Muscle layer of colon (tissue), 2 donors: ENCODE data around the gene KCNJ6.

Source experiments
- H3K27ac ChIP-seq: one replicate; pipeline ENCODE4 v1.7.0; 2013; ENCODE audit warnings: low read depth, mild to moderate bottlenecking, low read length, moderate library complexity
- H3K27me3 ChIP-seq, 2 donors: one replicate each; pipeline ENCODE4 v1.7.0; 2013; ENCODE audit warnings: low read length in 2 of 2, mild to moderate bottlenecking in 2 of 2; ENCODE audit not compliant: insufficient read depth in 2 of 2, control insufficient read depth in 1 of 2
- H3K36me3 ChIP-seq: one replicate; pipeline ENCODE4 v1.7.0; 2013; ENCODE audit warnings: mild to moderate bottlenecking, low read length; ENCODE audit not compliant: insufficient read depth
- H3K4me1 ChIP-seq: one replicate; pipeline ENCODE4 v1.7.0; 2013; ENCODE audit warnings: mild to moderate bottlenecking, low read length; ENCODE audit not compliant: insufficient read depth
- H3K4me3 ChIP-seq, 2 donors: one replicate each; pipeline ENCODE4 v1.7.0; 2013; ENCODE audit warnings: low read length in 2 of 2, low read depth in 1 of 2, mild to moderate bottlenecking in 1 of 2, moderate library complexity in 1 of 2
- H3K9ac ChIP-seq: one replicate; pipeline ENCODE4 v1.7.0; 2013; ENCODE audit warnings: low read length
- H3K9me3 ChIP-seq: one replicate; pipeline ENCODE4 v1.7.0; 2013; ENCODE audit warnings: mild to moderate bottlenecking, low read length
- donor health status: abdominal sarcoma.
- donor health status: Adenocarcinoma of cecum.

KCNJ6 gene

GRCh38 chr21:37711836-37712568, 204.3 kb downstream of the KCNJ6 start:
- H3K27ac ChIP-seq, result no peak overlapping the region
- no peaks in the 10 kb centered on the region for H3K27me3 ChIP-seq
- peaks cover 14% of the 10 kb centered on the region for H3K4me1 ChIP-seq
- no peak overlapping the region for H3K4me3 ChIP-seq
- H3K9ac ChIP-seq, result no peak overlapping the region
- no peaks in the 10 kb centered on the region for H3K36me3 ChIP-seq
- H3K9me3 ChIP-seq, result no peaks in the 10 kb centered on the region

DNA sequence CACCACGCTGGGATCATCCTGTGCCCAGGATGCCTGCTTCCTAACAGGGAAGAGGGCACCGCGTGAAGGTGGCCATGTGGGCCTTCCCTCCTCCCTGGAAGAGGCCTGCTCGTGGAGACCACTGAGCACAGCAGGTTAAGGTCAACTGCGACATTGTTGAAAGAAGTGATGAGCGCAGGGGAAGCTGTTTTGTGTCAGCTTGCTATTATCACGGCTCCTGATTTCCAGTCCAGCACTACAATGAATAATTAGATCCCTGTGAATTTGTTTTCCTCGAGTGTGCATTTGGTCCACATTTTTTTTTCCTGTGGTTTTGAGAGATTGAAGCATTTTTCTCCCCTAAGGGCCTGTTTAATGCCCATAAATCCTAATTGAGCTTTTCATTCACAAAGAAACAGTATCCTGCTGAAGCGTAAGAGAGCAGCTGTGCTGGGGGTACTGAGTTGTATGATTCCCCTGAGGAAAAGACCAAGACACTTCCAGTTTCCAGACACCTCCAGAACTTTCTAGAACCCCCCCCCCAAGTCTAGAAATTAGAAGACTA, 204.9 kb downstream of the KCNJ6 start:
- H3K27ac ChIP-seq, result no peak overlapping the region
- peaks cover 14% of the 10 kb centered on the region for H3K4me1 ChIP-seq
- no peak overlapping the region for H3K9ac ChIP-seq
- no peaks in the 10 kb centered on the region for H3K9me3 ChIP-seq
- no peak overlapping the region for H3K4me3 ChIP-seq
- no peaks in the 10 kb centered on the region for H3K36me3 ChIP-seq
- H3K27me3 ChIP-seq, result no peaks in the 10 kb centered on the region

DNA sequence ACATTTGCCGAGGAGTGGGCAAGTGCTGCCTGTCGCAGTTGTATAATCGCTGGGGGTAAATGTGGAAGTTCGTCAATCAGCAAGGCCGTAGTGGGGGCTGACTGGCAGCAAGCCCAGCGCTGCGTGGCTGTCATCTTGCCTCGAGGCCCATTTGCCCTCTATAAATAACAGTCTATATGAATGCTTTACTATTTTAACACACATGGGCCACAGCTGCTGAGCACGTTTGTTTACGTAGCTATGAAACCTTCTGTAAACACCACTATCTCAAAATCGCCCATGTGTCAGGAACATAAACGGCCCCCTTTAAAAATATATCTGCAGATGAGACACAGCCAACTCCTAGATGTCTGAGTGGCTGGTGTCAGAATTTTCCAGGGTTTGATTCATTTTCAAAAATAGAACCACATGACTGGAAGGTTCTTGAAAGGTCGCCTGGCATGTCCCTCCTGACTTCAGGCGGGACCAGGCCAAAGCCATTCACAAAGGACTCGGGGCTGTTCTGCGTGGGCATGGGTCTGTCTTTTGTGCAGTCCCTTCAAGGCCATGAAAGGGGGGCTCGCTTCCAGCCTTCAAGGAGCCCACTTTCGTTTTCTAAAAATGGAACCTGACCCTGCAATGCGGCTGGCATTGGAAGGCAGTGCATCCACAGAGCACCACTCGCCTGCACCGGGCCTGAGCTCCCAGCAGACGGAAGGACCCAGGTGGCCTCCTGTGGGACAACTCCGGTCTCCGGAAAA, 205.5 kb downstream of the KCNJ6 start:
- Histone ChIP-seq H3K36me3 (no peaks in the 10 kb centered on the region), H3K27ac (no peak overlapping the region), H3K4me3 (no peak overlapping the region), H3K4me1 (peaks cover 14% of the 10 kb centered on the region), H3K9ac (no peak overlapping the region), H3K9me3 (no peaks in the 10 kb centered on the region), H3K27me3 (no peaks in the 10 kb centered on the region)

- no peaks in the 10 kb centered on the region for H3K27me3 ChIP-seq
- no peak overlapping the region for H3K9ac ChIP-seq
- no peak overlapping the region for H3K4me3 ChIP-seq
- H3K9me3 ChIP-seq, result no peaks in the 10 kb centered on the region
- H3K4me1 ChIP-seq, result no peaks in the 10 kb centered on the region
- no peak overlapping the region for H3K27ac ChIP-seq
- H3K36me3 ChIP-seq, result no peaks in the 10 kb centered on the region
Observed at GRCh38 chr21:37704751-37705150, 211.5 kb downstream of the KCNJ6 start.

DNA sequence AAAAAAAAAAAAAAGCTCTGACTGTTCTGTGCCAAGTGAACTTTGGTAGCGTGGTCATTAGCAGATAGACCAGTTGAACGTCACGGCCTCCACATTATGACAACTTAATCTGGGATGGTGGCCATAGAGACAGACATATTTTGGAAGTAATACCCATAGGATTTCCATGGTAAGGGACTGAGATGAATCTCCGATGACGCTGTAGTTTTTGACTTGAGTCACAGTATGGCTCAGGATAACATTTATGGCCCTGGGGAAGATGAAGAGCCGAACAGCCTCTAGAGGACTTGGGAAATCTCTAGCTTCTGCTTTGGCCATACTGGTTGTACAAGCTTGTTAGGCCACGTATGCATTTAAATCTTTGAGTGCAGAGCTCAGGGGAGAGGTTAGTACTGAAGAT, 214.0 kb downstream of the KCNJ6 start:
- Histone ChIP-seq H3K27me3 (no peaks in the 10 kb centered on the region), H3K27ac (no peak overlapping the region), H3K9ac (no peak overlapping the region), H3K9me3 (no peaks in the 10 kb centered on the region), H3K4me3 (no peak overlapping the region), H3K36me3 (no peaks in the 10 kb centered on the region), H3K4me1 (no peaks in the 10 kb centered on the region)

GRCh38 chr21:37700641-37701202, 215.5 kb downstream of the KCNJ6 start:
- Histone ChIP-seq H3K9ac (no peak overlapping the region), H3K36me3 (no peaks in the 10 kb centered on the region), H3K27ac (no peak overlapping the region), H3K4me3 (no peak overlapping the region), H3K9me3 (no peaks in the 10 kb centered on the region), H3K27me3 (no peaks in the 10 kb centered on the region), H3K4me1 (no peaks in the 10 kb centered on the region)

DNA sequence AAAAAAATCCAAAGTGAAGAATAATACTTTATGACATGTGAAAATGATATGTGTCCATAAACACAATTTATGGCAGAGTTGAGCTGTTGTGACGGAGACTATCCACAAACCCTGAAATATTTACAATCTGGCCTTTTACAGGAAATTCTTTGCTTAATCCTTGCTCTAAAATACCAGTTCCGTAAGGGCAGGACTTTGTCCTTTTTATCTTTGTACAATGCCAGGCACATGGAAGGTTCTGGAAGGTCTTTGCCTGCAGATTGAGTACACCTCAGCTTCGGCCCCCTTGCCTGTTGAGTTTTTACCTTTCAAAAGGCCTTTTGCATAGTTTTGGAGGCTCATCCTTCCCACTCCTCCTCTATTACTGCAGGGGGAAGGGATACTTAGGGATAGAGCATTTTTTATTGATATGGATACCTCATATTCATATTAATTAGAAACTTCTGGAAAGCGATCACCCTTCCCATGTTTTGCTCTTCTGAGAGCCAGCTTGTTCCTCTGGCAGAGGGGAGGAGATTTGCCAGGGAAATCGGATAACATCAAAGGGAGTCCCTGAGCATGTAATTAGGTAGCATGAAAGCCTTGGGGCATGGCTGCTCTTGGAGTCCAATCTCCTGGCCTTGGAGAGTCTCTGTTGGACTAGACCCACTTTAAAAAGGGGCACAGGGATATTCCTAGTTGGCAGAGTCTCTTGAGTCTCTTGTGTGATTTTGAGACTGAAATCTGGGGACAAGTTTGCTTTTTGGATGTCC, 217.1 kb downstream of the KCNJ6 start:
- no peaks in the 10 kb centered on the region for H3K36me3 ChIP-seq
- no peaks in the 10 kb centered on the region for H3K27me3 ChIP-seq
- no peaks in the 10 kb centered on the region for H3K4me1 ChIP-seq
- no peaks in the 10 kb centered on the region for H3K9me3 ChIP-seq
- H3K4me3 ChIP-seq, result no peak overlapping the region
- H3K9ac ChIP-seq, result no peak overlapping the region
- no peak overlapping the region for H3K27ac ChIP-seq

GRCh38 chr21:37696936-37697335, 219.3 kb downstream of the KCNJ6 start:
- no peaks in the 10 kb centered on the region for H3K9me3 ChIP-seq
- no peaks in the 10 kb centered on the region for H3K27me3 ChIP-seq
- H3K36me3 ChIP-seq, result no peaks in the 10 kb centered on the region
- H3K4me3 ChIP-seq, result no peak overlapping the region
- no peak overlapping the region for H3K27ac ChIP-seq
- no peak overlapping the region for H3K9ac ChIP-seq
- no peaks in the 10 kb centered on the region for H3K4me1 ChIP-seq

- no peak overlapping the region for H3K27ac ChIP-seq
Observed at GRCh38 chr21:37695111-37695510, 221.1 kb downstream of the KCNJ6 start.

DNA sequence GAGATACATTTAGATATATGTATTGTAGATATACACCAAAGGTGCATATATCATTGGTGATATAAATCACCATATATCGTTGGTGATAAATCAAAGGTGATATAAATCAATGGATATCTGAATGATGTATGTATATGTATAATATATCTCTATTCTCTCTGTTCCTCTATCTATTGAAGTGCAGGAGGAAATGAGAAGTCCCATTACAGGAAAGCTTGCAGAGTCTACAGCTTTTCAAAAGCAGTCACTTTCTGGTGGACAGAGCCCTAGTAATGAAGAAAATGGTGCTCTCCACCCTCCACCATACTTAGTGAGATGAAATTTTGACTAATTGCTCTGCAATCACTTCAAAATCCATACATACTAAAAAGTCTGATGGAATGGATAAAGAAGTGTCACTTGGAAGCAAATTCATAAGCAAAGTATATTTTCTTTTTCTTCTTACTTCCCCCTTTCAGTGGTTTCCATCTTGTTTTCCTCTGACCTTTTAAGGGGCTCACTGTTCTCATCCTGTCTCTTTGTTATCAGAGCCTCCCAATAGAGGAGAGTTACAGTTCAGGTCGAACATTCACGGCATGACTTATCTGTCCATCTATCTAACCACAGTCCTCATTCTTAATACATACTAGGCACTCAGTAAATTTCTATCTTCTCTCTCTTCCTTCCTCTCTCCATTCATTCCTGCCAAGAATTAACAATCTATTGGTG, 227.2 kb downstream of the KCNJ6 start:
- H3K4me3 ChIP-seq, result no peak overlapping the region
- H3K9me3 ChIP-seq, result no peaks in the 10 kb centered on the region
- H3K9ac ChIP-seq, result no peak overlapping the region
- no peak overlapping the region for H3K27ac ChIP-seq
- no peaks in the 10 kb centered on the region for H3K36me3 ChIP-seq
- peaks cover 10% of the 10 kb centered on the region for H3K4me1 ChIP-seq
- no peaks in the 10 kb centered on the region for H3K27me3 ChIP-seq

More at GRCh38 chr21:37695111-37695510, 221.1 kb downstream of the KCNJ6 start:
- Histone ChIP-seq H3K4me3 (no peak overlapping the region), H3K27me3 (no peaks in the 10 kb centered on the region), H3K9ac (no peak overlapping the region), H3K9me3 (no peaks in the 10 kb centered on the region), H3K4me1 (no peaks in the 10 kb centered on the region), H3K36me3 (no peaks in the 10 kb centered on the region)
